ENCODE measurements around the gene ZBTB44.
A peak's percentile ranks its signal among the peaks of the same experiment; 100 is the strongest.

Gene ZBTB44

DNA sequence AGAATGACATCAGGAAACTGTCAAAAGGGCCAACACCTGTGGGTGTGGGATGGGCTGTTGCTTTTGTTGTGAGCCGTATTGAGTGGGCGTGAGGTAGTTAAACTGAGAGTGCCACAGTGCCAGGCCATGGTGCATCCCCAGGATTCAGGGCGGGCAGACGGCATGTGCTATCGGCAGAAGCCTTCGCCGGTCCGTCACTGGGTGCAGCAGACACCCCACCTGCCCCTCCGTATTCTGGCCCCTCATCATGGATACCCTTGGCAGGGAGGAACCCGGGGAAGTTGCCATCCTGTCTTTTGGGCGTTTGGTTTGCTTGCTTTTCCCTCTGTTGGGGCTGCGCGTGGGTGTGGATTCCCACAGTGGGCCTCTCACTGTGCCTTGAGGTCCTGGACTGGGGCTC lies 127.6 kb downstream of the ZBTB44 start (continued):
- TF ChIP-seq, protein P1, sequence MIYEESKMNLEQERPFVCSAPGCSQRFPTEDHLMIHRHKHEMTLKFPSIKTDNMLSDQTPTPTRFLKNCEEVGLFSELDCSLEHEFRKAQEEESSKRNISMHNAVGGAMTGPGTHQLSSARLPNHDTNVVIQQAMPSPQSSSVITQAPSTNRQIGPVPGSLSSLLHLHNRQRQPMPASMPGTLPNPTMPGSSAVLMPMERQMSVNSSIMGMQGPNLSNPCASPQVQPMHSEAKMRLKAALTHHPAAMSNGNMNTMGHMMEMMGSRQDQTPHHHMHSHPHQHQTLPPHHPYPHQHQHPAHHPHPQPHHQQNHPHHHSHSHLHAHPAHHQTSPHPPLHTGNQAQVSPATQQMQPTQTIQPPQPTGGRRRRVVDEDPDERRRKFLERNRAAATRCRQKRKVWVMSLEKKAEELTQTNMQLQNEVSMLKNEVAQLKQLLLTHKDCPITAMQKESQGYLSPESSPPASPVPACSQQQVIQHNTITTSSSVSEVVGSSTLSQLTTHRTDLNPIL (CRISPR knock-in tag; IDR thresholded peaks at IDR 0.05; ENCODE audit: low read depth) = no peak

DNA sequence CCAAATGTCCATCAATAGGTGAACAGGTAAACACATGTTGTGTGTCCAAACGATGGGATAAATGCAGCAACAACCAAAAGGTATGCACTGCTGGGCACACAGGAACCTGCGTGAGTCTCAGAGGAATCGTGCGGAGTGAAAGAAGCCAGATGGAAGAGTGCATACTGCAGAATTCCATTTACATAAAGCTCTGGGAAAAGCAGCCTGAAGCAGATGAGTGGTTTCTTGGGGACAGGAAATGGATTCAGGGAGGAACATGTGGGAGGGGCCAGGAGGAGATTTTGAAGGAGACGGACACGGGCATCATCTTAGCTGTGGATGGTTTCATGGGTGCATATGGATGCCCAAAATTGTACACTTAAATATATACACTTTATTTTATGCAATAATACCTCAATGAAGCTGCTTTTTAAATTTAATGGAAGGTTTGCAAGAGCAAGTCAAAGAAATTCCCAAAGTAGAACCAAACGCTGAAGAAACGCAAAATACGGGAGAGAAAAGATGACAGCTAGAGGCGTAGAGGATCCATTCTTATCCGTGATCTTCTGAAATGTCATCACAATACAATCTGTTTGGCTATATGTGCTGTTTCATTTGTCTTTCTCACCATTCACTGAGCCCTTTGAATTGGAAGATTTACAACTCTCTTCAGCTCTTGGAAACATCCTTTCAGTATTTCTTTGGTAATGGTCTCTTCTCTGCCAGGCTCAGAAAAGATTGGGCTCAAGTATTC lies 130.7 kb downstream of the ZBTB44 start:
- no peak for ATAC-seq
- TF ChIP-seq BACH2 (CRISPR knock-in tag; IDR thresholded peaks at IDR 0.05; ENCODE audit: borderline replicate concordance) (no peak), ZNF8 (CRISPR knock-in tag; IDR thresholded peaks at IDR 0.05) (no peak), SNAI2 (CRISPR knock-in tag; IDR thresholded peaks at IDR 0.05) (no peak), ZNF565 (CRISPR knock-in tag; conservative IDR thresholded peaks at IDR 0.05; ENCODE audit: low read depth) (no peak), GLIS3 (CRISPR knock-in tag; IDR thresholded peaks at IDR 0.05) (no peak), ISL1 (CRISPR knock-in tag; IDR thresholded peaks at IDR 0.05) (no peak), ARNTL (CRISPR knock-in tag; IDR thresholded peaks at IDR 0.05; ENCODE audit: borderline replicate concordance, low read depth) (no peak), TCF4 (CRISPR knock-in tag; IDR thresholded peaks at IDR 0.05; ENCODE audit: borderline replicate concordance) (no peak)
- TF ChIP-seq, protein P2, sequence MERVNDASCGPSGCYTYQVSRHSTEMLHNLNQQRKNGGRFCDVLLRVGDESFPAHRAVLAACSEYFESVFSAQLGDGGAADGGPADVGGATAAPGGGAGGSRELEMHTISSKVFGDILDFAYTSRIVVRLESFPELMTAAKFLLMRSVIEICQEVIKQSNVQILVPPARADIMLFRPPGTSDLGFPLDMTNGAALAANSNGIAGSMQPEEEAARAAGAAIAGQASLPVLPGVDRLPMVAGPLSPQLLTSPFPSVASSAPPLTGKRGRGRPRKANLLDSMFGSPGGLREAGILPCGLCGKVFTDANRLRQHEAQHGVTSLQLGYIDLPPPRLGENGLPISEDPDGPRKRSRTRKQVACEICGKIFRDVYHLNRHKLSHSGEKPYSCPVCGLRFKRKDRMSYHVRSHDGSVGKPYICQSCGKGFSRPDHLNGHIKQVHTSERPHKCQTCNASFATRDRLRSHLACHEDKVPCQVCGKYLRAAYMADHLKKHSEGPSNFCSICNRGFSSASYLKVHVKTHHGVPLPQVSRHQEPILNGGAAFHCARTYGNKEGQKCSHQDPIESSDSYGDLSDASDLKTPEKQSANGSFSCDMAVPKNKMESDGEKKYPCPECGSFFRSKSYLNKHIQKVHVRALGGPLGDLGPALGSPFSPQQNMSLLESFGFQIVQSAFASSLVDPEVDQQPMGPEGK (CRISPR knock-in tag; IDR thresholded peaks at IDR 0.05; ENCODE audit: borderline replicate concordance) = no peak
- TF ChIP-seq, protein P1 (CRISPR knock-in tag; IDR thresholded peaks at IDR 0.05; ENCODE audit: low read depth) = no peak
- TF ChIP-seq, protein P3, sequence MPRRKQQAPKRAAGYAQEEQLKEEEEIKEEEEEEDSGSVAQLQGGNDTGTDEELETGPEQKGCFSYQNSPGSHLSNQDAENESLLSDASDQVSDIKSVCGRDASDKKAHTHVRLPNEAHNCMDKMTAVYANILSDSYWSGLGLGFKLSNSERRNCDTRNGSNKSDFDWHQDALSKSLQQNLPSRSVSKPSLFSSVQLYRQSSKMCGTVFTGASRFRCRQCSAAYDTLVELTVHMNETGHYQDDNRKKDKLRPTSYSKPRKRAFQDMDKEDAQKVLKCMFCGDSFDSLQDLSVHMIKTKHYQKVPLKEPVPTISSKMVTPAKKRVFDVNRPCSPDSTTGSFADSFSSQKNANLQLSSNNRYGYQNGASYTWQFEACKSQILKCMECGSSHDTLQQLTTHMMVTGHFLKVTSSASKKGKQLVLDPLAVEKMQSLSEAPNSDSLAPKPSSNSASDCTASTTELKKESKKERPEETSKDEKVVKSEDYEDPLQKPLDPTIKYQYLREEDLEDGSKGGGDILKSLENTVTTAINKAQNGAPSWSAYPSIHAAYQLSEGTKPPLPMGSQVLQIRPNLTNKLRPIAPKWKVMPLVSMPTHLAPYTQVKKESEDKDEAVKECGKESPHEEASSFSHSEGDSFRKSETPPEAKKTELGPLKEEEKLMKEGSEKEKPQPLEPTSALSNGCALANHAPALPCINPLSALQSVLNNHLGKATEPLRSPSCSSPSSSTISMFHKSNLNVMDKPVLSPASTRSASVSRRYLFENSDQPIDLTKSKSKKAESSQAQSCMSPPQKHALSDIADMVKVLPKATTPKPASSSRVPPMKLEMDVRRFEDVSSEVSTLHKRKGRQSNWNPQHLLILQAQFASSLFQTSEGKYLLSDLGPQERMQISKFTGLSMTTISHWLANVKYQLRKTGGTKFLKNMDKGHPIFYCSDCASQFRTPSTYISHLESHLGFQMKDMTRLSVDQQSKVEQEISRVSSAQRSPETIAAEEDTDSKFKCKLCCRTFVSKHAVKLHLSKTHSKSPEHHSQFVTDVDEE (CRISPR knock-in tag; IDR thresholded peaks at IDR 0.05) = no peak
- TF ChIP-seq, protein P4, sequence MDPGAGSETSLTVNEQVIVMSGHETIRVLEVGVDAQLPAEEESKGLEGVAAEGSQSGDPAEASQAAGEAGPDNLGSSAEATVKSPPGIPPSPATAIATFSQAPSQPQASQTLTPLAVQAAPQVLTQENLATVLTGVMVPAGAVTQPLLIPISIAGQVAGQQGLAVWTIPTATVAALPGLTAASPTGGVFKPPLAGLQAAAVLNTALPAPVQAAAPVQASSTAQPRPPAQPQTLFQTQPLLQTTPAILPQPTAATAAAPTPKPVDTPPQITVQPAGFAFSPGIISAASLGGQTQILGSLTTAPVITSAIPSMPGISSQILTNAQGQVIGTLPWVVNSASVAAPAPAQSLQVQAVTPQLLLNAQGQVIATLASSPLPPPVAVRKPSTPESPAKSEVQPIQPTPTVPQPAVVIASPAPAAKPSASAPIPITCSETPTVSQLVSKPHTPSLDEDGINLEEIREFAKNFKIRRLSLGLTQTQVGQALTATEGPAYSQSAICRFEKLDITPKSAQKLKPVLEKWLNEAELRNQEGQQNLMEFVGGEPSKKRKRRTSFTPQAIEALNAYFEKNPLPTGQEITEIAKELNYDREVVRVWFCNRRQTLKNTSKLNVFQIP (CRISPR knock-in tag; IDR thresholded peaks at IDR 0.05; ENCODE audit: borderline replicate concordance, low read depth) = no peak

DNA sequence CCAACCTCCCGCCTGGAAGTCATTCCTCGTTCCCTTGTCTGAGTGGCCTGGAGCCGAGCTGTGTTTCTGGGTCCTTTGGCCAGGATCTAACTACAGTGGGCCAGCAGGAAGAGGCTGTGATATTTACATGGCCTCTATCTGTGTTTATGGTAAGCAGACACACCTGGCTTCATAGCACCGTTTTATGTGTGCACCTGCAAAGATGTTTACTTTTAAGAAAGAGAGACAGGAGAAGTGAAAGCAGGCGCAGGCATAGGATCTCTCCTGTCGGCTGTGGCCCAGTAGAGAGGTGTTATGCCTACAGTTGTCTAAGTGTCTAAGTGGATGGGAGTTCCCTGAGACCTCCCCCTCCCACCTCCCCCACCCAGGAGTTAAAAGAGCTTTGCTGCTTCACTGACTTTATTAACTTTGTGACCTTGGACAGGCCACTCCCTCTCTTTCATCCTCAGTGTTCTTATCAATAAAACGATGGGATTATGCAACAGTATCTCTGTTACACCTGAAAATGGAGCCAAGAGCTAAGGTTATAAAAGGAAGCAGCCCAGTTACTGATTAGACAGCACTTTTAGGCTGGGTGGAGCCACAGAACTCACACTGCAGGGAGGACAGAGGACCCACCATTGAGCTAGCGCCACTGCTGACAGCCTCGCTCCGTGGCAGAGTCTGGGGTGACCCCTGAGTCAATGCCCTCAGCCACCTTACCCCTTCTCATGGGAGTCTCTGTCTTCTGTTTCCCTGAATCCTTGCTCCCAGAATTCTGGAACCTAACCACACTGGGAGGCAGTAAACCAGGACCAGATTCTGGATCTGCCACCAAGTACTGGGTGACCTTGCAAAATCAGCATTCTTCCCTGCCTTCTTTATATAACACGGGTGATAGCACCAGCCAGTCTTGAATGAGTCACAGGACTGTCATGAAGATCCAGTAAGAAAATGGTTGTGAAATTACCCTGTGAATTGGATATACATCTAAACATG lies 133.1 kb downstream of the ZBTB44 start:
- peak; percentile 80 for ATAC-seq
- TF ChIP-seq PPARA (CRISPR knock-in tag; IDR thresholded peaks at IDR 0.05; ENCODE audit: borderline replicate concordance) (no peak), ZNF70 (CRISPR knock-in tag; IDR thresholded peaks at IDR 0.05) (no peak), ZFP30 (CRISPR knock-in tag; IDR thresholded peaks at IDR 0.05) (no peak), ZFP3 (CRISPR knock-in tag; IDR thresholded peaks at IDR 0.05) (no peak), ESRRG (CRISPR knock-in tag; IDR thresholded peaks at IDR 0.05) (no peak), BACH2 (CRISPR knock-in tag; IDR thresholded peaks at IDR 0.05; ENCODE audit: borderline replicate concordance) (no peak), CSDC2 (CRISPR knock-in tag; IDR thresholded peaks at IDR 0.05) (no peak)
- TF ChIP-seq, protein P5, sequence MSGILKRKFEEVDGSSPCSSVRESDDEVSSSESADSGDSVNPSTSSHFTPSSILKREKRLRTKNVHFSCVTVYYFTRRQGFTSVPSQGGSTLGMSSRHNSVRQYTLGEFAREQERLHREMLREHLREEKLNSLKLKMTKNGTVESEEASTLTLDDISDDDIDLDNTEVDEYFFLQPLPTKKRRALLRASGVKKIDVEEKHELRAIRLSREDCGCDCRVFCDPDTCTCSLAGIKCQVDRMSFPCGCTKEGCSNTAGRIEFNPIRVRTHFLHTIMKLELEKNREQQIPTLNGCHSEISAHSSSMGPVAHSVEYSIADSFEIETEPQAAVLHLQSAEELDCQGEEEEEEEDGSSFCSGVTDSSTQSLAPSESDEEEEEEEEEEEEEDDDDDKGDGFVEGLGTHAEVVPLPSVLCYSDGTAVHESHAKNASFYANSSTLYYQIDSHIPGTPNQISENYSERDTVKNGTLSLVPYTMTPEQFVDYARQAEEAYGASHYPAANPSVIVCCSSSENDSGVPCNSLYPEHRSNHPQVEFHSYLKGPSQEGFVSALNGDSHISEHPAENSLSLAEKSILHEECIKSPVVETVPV (CRISPR knock-in tag; IDR thresholded peaks at IDR 0.05) = no peak
- TF ChIP-seq, protein P1 (CRISPR knock-in tag; IDR thresholded peaks at IDR 0.05; ENCODE audit: low read depth) = no peak
- TF ChIP-seq, protein P3 (CRISPR knock-in tag; IDR thresholded peaks at IDR 0.05) = no peak
